HepG2 (cell line): ENCODE data around the gene TARM1. TPM values are rescaled to one million over a fixed set of nuclear protein-coding genes. Genes with fewer than 3 reads are reported as not detected.

ENCODE experiments used
- ATAC-seq: fragments of 200-7000 bp; cut with Tn5 transposase; 3 replicates; pipeline ENCODE4 v1.9.1; 2020; ENCODE audit warnings: mild to moderate bottlenecking, moderate library complexity
- BruUV-seq: library from RNA; stranded (reverse); fragments of 400-500 nt; replicated peaks from 2 replicates; lab custom pipeline; 2021; lab: Mats Ljungman, UMichigan
- CTCF ChIA-PET: fragments of 300-600 bp; formaldehyde crosslinking; extraction: SDS; loops from one replicate; lab custom pipeline; 2021; ENCODE audit warnings: low total read pairs, inconsistent platforms, low intra/inter-chr PET ratio; lab: Yijun Ruan, JAX
- POLR2A ChIA-PET: fragments of 350-600 bp; sonication (Branson Sonifier 250); formaldehyde crosslinking; loops from one replicate; lab custom pipeline; 2020; ENCODE audit warnings: antibody characterized with exemption, inconsistent platforms; lab: Yijun Ruan, JAX
- DNase-seq: peaks from one replicate; pipeline ENCODE4 v3.0.0-alpha.2; 2015; ENCODE audit warnings: low spot score
- FAIRE-seq: peaks from 3 replicates; lab custom pipeline; 2011; peaks lifted over from hg19 to GRCh38; lab: Jason Lieb, UNC
- H2AFZ ChIP-seq: one replicate; pipeline ENCODE4 v1.6.1; 2011; ENCODE audit warnings: low read length, inconsistent platforms
- H3K27ac ChIP-seq: fragments of 300-600 bp; 3 replicates; pipeline ENCODE4 v1.8.0; 2011; ENCODE audit warnings: mixed run types, mild to moderate bottlenecking, mixed read lengths, low read length, inconsistent platforms; ENCODE audit not compliant: insufficient read depth; ENCODE audit errors: extremely low read length
- H3K27me3 ChIP-seq, 2 experiments: fragments of 200-600 bp in 1 of 2; 2 replicates in 1 of 2; 3 replicates in 1 of 2; pipeline versions ENCODE4 v1.6.0 to v1.8.0; 2011; ENCODE audit warnings: low read length in 2 of 2, mild to moderate bottlenecking in 2 of 2, moderate library complexity in 2 of 2, inconsistent platforms in 1 of 2; ENCODE audit not compliant: insufficient read depth in 2 of 2, control insufficient read depth in 1 of 2
- H3K36me3 ChIP-seq, 2 experiments: fragments of 200-600 bp in 1 of 2; replicated peaks in 1 of 2; 2 replicates in 1 of 2; 3 replicates in 1 of 2; pipeline versions ENCODE4 v1.5.1 to v1.8.0; 2011; ENCODE audit warnings: low read length in 2 of 2, inconsistent platforms in 1 of 2; ENCODE audit not compliant: insufficient read depth in 2 of 2, control insufficient read depth in 1 of 2
- H3K4me1 ChIP-seq: 2 replicates; pipeline ENCODE4 v1.5.1; 2012; ENCODE audit warnings: low read length, inconsistent platforms; ENCODE audit not compliant: insufficient read depth
- H3K4me2 ChIP-seq: 2 replicates; pipeline ENCODE4 v1.6.0; 2011; ENCODE audit warnings: low read depth, low read length, inconsistent platforms
- H3K4me3 ChIP-seq, 3 experiments: fragments of 200-600 bp in 1 of 3; sonication (generic), shearing (Covaris generic) in 1 of 3; replicated peaks in 1 of 3; 2 replicates each; pipeline ENCODE4 v1.5.1; 2011 to 2016; ENCODE audit warnings: low read length in 3 of 3, inconsistent platforms in 2 of 3, low read depth in 2 of 3, mild to moderate bottlenecking in 2 of 3, control low read depth in 1 of 3, mixed read lengths in 1 of 3; ENCODE audit not compliant: insufficient read depth in 1 of 3
- H3K79me2 ChIP-seq: one replicate; pipeline ENCODE4 v1.6.1; 2011; ENCODE audit warnings: low read length, inconsistent platforms; ENCODE audit not compliant: insufficient read depth
- H3K9ac ChIP-seq: 2 replicates; pipeline ENCODE4 v1.6.0; 2011; ENCODE audit warnings: mild to moderate bottlenecking, low read depth, low read length, inconsistent platforms; ENCODE audit not compliant: insufficient read depth
- H3K9me3 ChIP-seq: 2 replicates; pipeline ENCODE4 v1.5.1; 2012; ENCODE audit warnings: mild to moderate bottlenecking, low read length
- H4K20me1 ChIP-seq: 2 replicates; pipeline ENCODE4 v1.6.0; 2011; ENCODE audit warnings: inconsistent platforms, mild to moderate bottlenecking, low read length, moderate library complexity; ENCODE audit not compliant: insufficient read depth
- ATRX ChIP-seq: sonication (generic); formaldehyde crosslinking; IDR thresholded peaks from 2 replicates; pipeline ENCODE4 v1.4.0; 2020; ENCODE audit warnings: missing genetic modification reagents, borderline replicate concordance
- PAX8 ChIP-seq: sonication (generic); formaldehyde crosslinking; IDR thresholded peaks from 2 replicates; pipeline ENCODE4 v1.8.0; 2022; ENCODE audit warnings: mild to moderate bottlenecking, missing genetic modification reagents, borderline replicate concordance
- PRDM4 ChIP-seq: sonication (generic); formaldehyde crosslinking; IDR thresholded peaks from 2 replicates; pipeline ENCODE4 v1.9.0; 2021; ENCODE audit warnings: missing genetic modification reagents, borderline replicate concordance
- ZNF18 ChIP-seq: sonication (generic); formaldehyde crosslinking; IDR thresholded peaks from 2 replicates; pipeline ENCODE4 v1.8.0; 2022; ENCODE audit warnings: mild to moderate bottlenecking, missing genetic modification reagents; ENCODE audit not compliant: insufficient replicate concordance
- ZNF326 ChIP-seq: sonication (generic); formaldehyde crosslinking; IDR thresholded peaks from 2 replicates; pipeline ENCODE4 v1.4.0; 2020; ENCODE audit warnings: missing genetic modification reagents, borderline replicate concordance
- ZNF331 ChIP-seq: sonication (generic); formaldehyde crosslinking; IDR thresholded peaks from 2 replicates; pipeline ENCODE4 v1.4.0; 2020; ENCODE audit warnings: missing genetic modification reagents
- ZNF34 ChIP-seq: sonication (generic); formaldehyde crosslinking; IDR thresholded peaks from 2 replicates; pipeline ENCODE4 v1.4.0; 2020; ENCODE audit warnings: mild to moderate bottlenecking, missing genetic modification reagents, borderline replicate concordance
- ZNF569 ChIP-seq: sonication (generic); formaldehyde crosslinking; IDR thresholded peaks from 2 replicates; pipeline ENCODE4 v1.5.0; 2020; ENCODE audit warnings: mild to moderate bottlenecking, missing genetic modification reagents, moderate library complexity, borderline replicate concordance
- ZNF704 ChIP-seq: sonication (generic); formaldehyde crosslinking; IDR thresholded peaks from 2 replicates; pipeline ENCODE4 v1.8.1; 2023; ENCODE audit warnings: mild to moderate bottlenecking, inconsistent platforms, moderate library complexity, missing genetic modification reagents, borderline replicate concordance
- ZNF792 ChIP-seq: IDR thresholded peaks from 2 replicates; pipeline ENCODE4 v1.6.1; 2016
- WGBS: methylation state at CpG from one replicate; pipeline ENCODE4 v1.1.6; 2017; ENCODE audit warnings: low lambda C conversion rate; 5-methylcytosine and 5-hydroxymethylcytosine counted together
- in situ Hi-C: cut with HindIII; loops from 2 replicates; pipeline ENCODE4 v1.10.0; 2017; ENCODE audit warnings: low pct_unique_long_range_greater_than_20kb; ENCODE audit not compliant: extremely low pct_ligation_motif_present
- intact Hi-C: fragments of 100-400 bp; cut with micrococcal nuclease; formaldehyde crosslinking; loops from one replicate; pipeline ENCODE4 v1.10.0; 2022; ENCODE audit not compliant: unreplicated experiment
- polyA plus RNA-seq, 8 experiments: library from polyadenylated mRNA; depleted of rRNA in 3 of 8; stranded (reverse) in 7 of 8; unstranded in 1 of 8; fragments of >200 nt; fragmentation: Illumina TruSeq in 4 of 8; extraction: Trizol in 4 of 8; gene quantifications; 2 replicates each; pipeline versions ENCODE4 v1.2.1 to v1.2.3, GENCODE V29; 2011 to 2016; ENCODE audit warnings: low read depth in 4 of 8, missing spikeins in 1 of 8, mixed read lengths in 1 of 8; ENCODE audit not compliant: insufficient read depth in 1 of 8
- total RNA-seq, 5 experiments: library from RNA; depleted of rRNA; stranded (reverse); fragments of >200 nt; fragmentation: Illumina TruSeq; extraction: Trizol; gene quantifications; 2 replicates each; pipeline ENCODE4 v1.2.3, GENCODE V29; 2016; ENCODE audit warnings: low read depth in 1 of 5

TARM1 gene
- total and polyA plus RNA-seq, 2 of the 13 experiments (the other 11 are each of a cell fraction or from before 2014, with no cell fraction given) = not detected

- POLR2A ChIA-PET = no interaction called here
- in situ Hi-C loops (no loop called here), intact Hi-C loops (no loop called here)
- Histone ChIP-seq H3K9ac (no peak overlapping the region), H3K36me3 (no peaks in the 10 kb centered on the region), H3K4me2 (no peak overlapping the region), H3K79me2 (no peaks in the 10 kb centered on the region), H2AFZ (no peak overlapping the region), H3K4me1 (no peaks in the 10 kb centered on the region), H3K27ac (no peak overlapping the region), H4K20me1 (no peaks in the 10 kb centered on the region), H3K9me3 (peaks cover 10% of the 10 kb centered on the region), H3K27me3 (no peaks in the 10 kb centered on the region), H3K4me3 (no peak overlapping the region)
- BruUV-seq = no TSS peak
- CTCF ChIA-PET = no interaction called here
- ATAC-seq = no peak
- 14% methylated on average over 3 of the region's 3 CpGs for WGBS
- FAIRE-seq = no peak
- no peak for DNase-seq
- peak; percentile 95 for TF ChIP-seq ZNF331 (CRISPR knock-in tag)
- TF ChIP-seq ATRX = no peak
Measured at GRCh38 chr19:54084410-54084809, 3.2 kb upstream of the TARM1 start.

GRCh38 chr19:54077334-54077733 lies 3.8 kb downstream of the TARM1 start:
- no peak overlapping the region for H3K4me3 ChIP-seq
- DNase-seq = no peak
- CTCF ChIA-PET = no interaction called here
- H3K27ac ChIP-seq = no peak overlapping the region
- H3K79me2 ChIP-seq = no peaks in the 10 kb centered on the region
- no TSS peak for BruUV-seq
- TF ChIP-seq ZNF326 (CRISPR knock-in tag) (no peak), ZNF18 (CRISPR knock-in tag) (no peak), ZNF792 (CRISPR knock-in tag) (no peak), PAX8 (no peak), PRDM4 (CRISPR knock-in tag) (no peak), ZNF569 (CRISPR knock-in tag) (no peak), ZNF34 (CRISPR knock-in tag) (no peak), ZNF704 (no peak)
- TF ChIP-seq, all 625 proteins: peak for 0
- intact Hi-C loops = no loop called here
- H3K4me2 ChIP-seq = no peak overlapping the region
- POLR2A ChIA-PET = no interaction called here
- ATAC-seq (no peak), FAIRE-seq (no peak)
- WGBS = 13% methylated on average over 5 of the region's 5 CpGs
- H3K4me1 ChIP-seq = no peaks in the 10 kb centered on the region
- in situ Hi-C loops = no loop called here
- H4K20me1 ChIP-seq = no peaks in the 10 kb centered on the region
- no peak overlapping the region for H3K9ac ChIP-seq
- H3K27me3 ChIP-seq = peaks cover 0 to 2% of the 10 kb centered on the region in 2 experiments; a peak in 2 of 5 replicates
- no peaks in the 10 kb centered on the region for H3K36me3 ChIP-seq
- no peak overlapping the region for H2AFZ ChIP-seq
- peaks cover 6% of the 10 kb centered on the region for H3K9me3 ChIP-seq
